HCT116 (cell line): ENCODE measurements around the gene ELFN1. TPM values are rescaled to one million over a fixed set of nuclear protein-coding genes. Genes with fewer than 3 reads are reported as not detected.

Experiments used
- ATAC-seq: fragments of 200-7000 bp; cut with Tn5 transposase; 2 replicates; pipeline ENCODE4 v1.9.1; 2020; ENCODE audit warnings: mild to moderate bottlenecking, moderate library complexity
- BruUV-seq: library from RNA; stranded (reverse); fragments of 400-500 nt; replicated peaks from 2 replicates; lab custom pipeline; 2021; lab: Mats Ljungman, UMichigan
- CTCF ChIA-PET: fragments of 300-600 bp; sonication (Branson Sonifier 250); formaldehyde crosslinking; loops from one replicate; lab custom pipeline; 2021; ENCODE audit warnings: antibody characterized with exemption; lab: Charles Lee
- POLR2A ChIA-PET: fragments of 300-600, 350-600 bp; sonication (Branson Sonifier 250); formaldehyde crosslinking; loops from one replicate; lab custom pipeline; 2021; ENCODE audit warnings: antibody characterized with exemption; lab: Charles Lee
- RAD21 ChIA-PET, 2 experiments: fragments of 300-600 bp; sonication (Branson Sonifier 250); formaldehyde crosslinking; loops; one replicate each; lab custom pipeline; 2023; ENCODE audit warnings: low total read pairs in 2 of 2; ENCODE audit not compliant: uncharacterized antibody in 2 of 2, unreplicated experiment in 2 of 2, low non-redundant PET in 1 of 2; lab: Charles Lee
- DNase-seq: peaks from one replicate; pipeline ENCODE4 v3.0.0-alpha.2; 2010; ENCODE audit warnings: low read depth, low spot score
- H2AFZ ChIP-seq: fragments of 200-600 bp; shearing (Covaris generic), sonication (generic); 2 replicates; pipeline ENCODE4 v1.6.1; 2017; ENCODE audit warnings: low read depth, mixed run types, mixed read lengths, antibody characterized with exemption, low read length; ENCODE audit not compliant: poor library complexity, severe bottlenecking
- H3K27ac ChIP-seq: 2 replicates; pipeline ENCODE4 v1.5.1; 2012; ENCODE audit warnings: low read depth, low read length
- H3K27me3 ChIP-seq: fragments of 200-600 bp; sonication (generic); 2 replicates; pipeline ENCODE4 v1.6.1; 2016; ENCODE audit warnings: mixed run types, low read length, mixed read lengths; ENCODE audit not compliant: insufficient read depth
- H3K36me3 ChIP-seq, 2 experiments: fragments of 200-500 bp in 1 of 2; fragments of 200-600 bp in 1 of 2; sonication (Bioruptor generic) in 1 of 2; sonication (generic) in 1 of 2; 2 replicates each; pipeline versions ENCODE4 v1.5.1 to v1.6.1; 2014 to 2016; ENCODE audit warnings: low read length in 2 of 2, inconsistent platforms in 1 of 2, mixed read lengths in 1 of 2, mixed run types in 1 of 2; ENCODE audit not compliant: insufficient read depth in 2 of 2, control insufficient read depth in 1 of 2
- H3K4me1 ChIP-seq, 2 experiments: fragments of 200-600 bp in 1 of 2; sonication (generic) in 1 of 2; 2 replicates each; pipeline versions ENCODE4 v1.5.1 to v1.6.1; 2012 to 2017; ENCODE audit warnings: low read length in 2 of 2, inconsistent platforms in 1 of 2, mild to moderate bottlenecking in 1 of 2, mixed read lengths in 1 of 2, mixed run types in 1 of 2, moderate library complexity in 1 of 2; ENCODE audit not compliant: insufficient read depth in 2 of 2, control insufficient read depth in 1 of 2
- H3K4me2 ChIP-seq: fragments of 200-600 bp; sonication (generic); 2 replicates; pipeline ENCODE4 v1.6.1; 2017; ENCODE audit warnings: mixed run types, low read length, mixed read lengths
- H3K4me3 ChIP-seq, 2 experiments: fragments of 200-600 bp in 1 of 2; sonication (generic) in 1 of 2; replicated peaks in 1 of 2; 2 replicates each; pipeline ENCODE4 v1.5.1; 2011 to 2016; ENCODE audit warnings: low read length in 2 of 2, control low read depth in 1 of 2, low read depth in 1 of 2, mild to moderate bottlenecking in 1 of 2, mixed read lengths in 1 of 2, mixed run types in 1 of 2
- H3K79me2 ChIP-seq: fragments of 200-600 bp; sonication (generic); 2 replicates; pipeline ENCODE4 v1.6.1; 2017; ENCODE audit warnings: mild to moderate bottlenecking, mixed run types, low read length, moderate library complexity, mixed read lengths; ENCODE audit not compliant: insufficient read depth
- H3K9ac ChIP-seq: fragments of 200-600 bp; sonication (generic); 2 replicates; pipeline ENCODE4 v1.6.1; 2016; ENCODE audit warnings: low read length, mixed read lengths
- H3K9me2 ChIP-seq: fragments of 200-600 bp; sonication (generic), shearing (Covaris generic); 2 replicates; pipeline ENCODE4 v1.6.1; 2017; ENCODE audit warnings: mixed run types, mild to moderate bottlenecking, moderate library complexity; ENCODE audit not compliant: insufficient read depth
- H3K9me3 ChIP-seq, 2 experiments: fragments of 200-500 bp in 1 of 2; fragments of 200-600 bp in 1 of 2; sonication (Bioruptor generic) in 1 of 2; sonication (generic) in 1 of 2; 2 replicates each; pipeline ENCODE4 v1.6.1; 2014 to 2017; ENCODE audit warnings: low read length in 2 of 2, mixed read lengths in 2 of 2, inconsistent platforms in 1 of 2, low read depth in 1 of 2, mild to moderate bottlenecking in 1 of 2, mixed run types in 1 of 2, moderate library complexity in 1 of 2; ENCODE audit not compliant: control insufficient read depth in 1 of 2, insufficient read depth in 1 of 2
- H4K20me1 ChIP-seq: fragments of 200-600 bp; sonication (generic), shearing (Covaris generic); 2 replicates; pipeline ENCODE4 v1.6.1; 2017; ENCODE audit warnings: mixed run types, mild to moderate bottlenecking, moderate library complexity; ENCODE audit not compliant: insufficient read depth
- ATF3 ChIP-seq: IDR thresholded peaks from 2 replicates; pipeline ENCODE4 v1.6.1; 2012
- CBX3 ChIP-seq: IDR thresholded peaks from 2 replicates; pipeline ENCODE4 v1.6.1; 2012; ENCODE audit warnings: low read depth
- CEBPB ChIP-seq: IDR thresholded peaks from 2 replicates; pipeline ENCODE4 v1.6.1; 2012; ENCODE audit warnings: low read depth
- EGR1 ChIP-seq: IDR thresholded peaks from 2 replicates; pipeline ENCODE4 v1.6.1; 2012; ENCODE audit warnings: low read depth
- ELF1 ChIP-seq: IDR thresholded peaks from 2 replicates; pipeline ENCODE4 v1.6.1; 2012; ENCODE audit warnings: low read depth, borderline replicate concordance
- EZH2 ChIP-seq: fragments of 200-600 bp; sonication (generic); IDR thresholded peaks from 2 replicates; pipeline ENCODE4 v1.6.1; 2017; ENCODE audit warnings: antibody characterized with exemption, mixed run types
- EZH2phosphoT487 ChIP-seq: fragments of 200-600 bp; IDR thresholded peaks from 2 replicates; pipeline ENCODE4 v1.6.1; 2018; ENCODE audit warnings: antibody characterized with exemption, borderline replicate concordance
- FOSL1 ChIP-seq: IDR thresholded peaks from 2 replicates; pipeline ENCODE4 v1.6.1; 2012; ENCODE audit warnings: low read depth
- JUND ChIP-seq: IDR thresholded peaks from 2 replicates; pipeline ENCODE4 v1.6.1; 2012
- MAX ChIP-seq: IDR thresholded peaks from 2 replicates; pipeline ENCODE4 v1.6.1; 2012
- POLR2A ChIP-seq: IDR thresholded peaks from 2 replicates; pipeline ENCODE4 v1.7.0; 2011; ENCODE audit warnings: borderline replicate concordance; ENCODE audit not compliant: insufficient read depth, insufficient read length; ENCODE audit errors: extremely low read depth
- POLR2AphosphoS5 ChIP-seq: IDR thresholded peaks from 2 replicates; pipeline ENCODE4 v1.6.1; 2011; ENCODE audit warnings: mild to moderate bottlenecking, low read depth, low read length, moderate library complexity
- REST ChIP-seq: IDR thresholded peaks from 2 replicates; pipeline ENCODE4 v1.6.1; 2012; ENCODE audit warnings: low read depth
- SIN3A ChIP-seq: IDR thresholded peaks from 2 replicates; pipeline ENCODE4 v1.6.1; 2012; ENCODE audit warnings: low read depth
- SP1 ChIP-seq: IDR thresholded peaks from 2 replicates; pipeline ENCODE4 v1.6.1; 2012; ENCODE audit warnings: low read depth
- YY1 ChIP-seq: IDR thresholded peaks from 2 replicates; pipeline ENCODE4 v1.6.1; 2011; ENCODE audit warnings: low read length, low read depth, moderate library complexity, mild to moderate bottlenecking; ENCODE audit not compliant: insufficient replicate concordance; ENCODE audit errors: extremely low read depth
- ZFX ChIP-seq: fragments of 450-650 bp; IDR thresholded peaks from 2 replicates; pipeline ENCODE4 v1.6.1; 2017
- intact Hi-C: fragments of 100-400 bp; cut with micrococcal nuclease; formaldehyde crosslinking; loops from 2 replicates; pipeline ENCODE4 v1.10.0; 2022
- total RNA-seq: library from RNA; stranded (reverse); gene quantifications from one replicate; pipeline ENCODE4 v1.2.1, GENCODE V29; 2021; ENCODE audit not compliant: unreplicated experiment

The ELFN1 gene
- total RNA-seq, 1 experiment from 2014 or later: 4.4 TPM

GRCh38 chr7:1749351-1749863 is 79.3 kb downstream of the ELFN1 start:
- Histone ChIP-seq H3K9me2 (no peaks in the 10 kb centered on the region), H3K79me2 (no peaks in the 10 kb centered on the region), H3K27me3 (0 out of 2 replicates have a peak, but pooled peaks cover 3% of the 10 kb centered on the region), H3K36me3 (no peaks in the 10 kb centered on the region), H3K9ac (no peak overlapping the region), H3K4me2 (no peak overlapping the region), H3K4me3 (no peak overlapping the region), H3K9me3 (no peaks in the 10 kb centered on the region), H4K20me1 (no peaks in the 10 kb centered on the region), H2AFZ (no peak overlapping the region), H3K27ac (no peak overlapping the region), H3K4me1 (peaks cover 8 to 9% of the 10 kb centered on the region in 2 experiments; a peak in 3 of 4 replicates)
- intact Hi-C loops: no loop called here
- no peak for DNase-seq
- ChIA-PET RAD21 (no interaction called here), CTCF (no interaction called here), POLR2A (no interaction called here)
- TF ChIP-seq POLR2AphosphoS5 (no peak), SIN3A (no peak), EGR1 (no peak), MAX (no peak), CBX3 (no peak), EZH2phosphoT487 (no peak), ATF3 (no peak), SP1 (no peak), REST (no peak), JUND (no peak), ELF1 (no peak), FOSL1 (no peak), CEBPB (no peak), EZH2 (no peak), POLR2A (no peak), ZFX (no peak), YY1 (no peak)
- 0 out of 2 replicates have a peak, but pooled peaks have one; percentile 7 for ATAC-seq
- BruUV-seq: no TSS peak
